GM12891 (cell line): ENCODE data around the gene TDP1.

Experiments used
- POLR2A ChIP-seq: IDR thresholded peaks from 2 replicates; pipeline ENCODE4 v1.6.1; 2011; ENCODE audit warnings: low read depth, low read length, control low read depth
- POLR2AphosphoS5 ChIP-seq: IDR thresholded peaks from 2 replicates; pipeline ENCODE4 v1.6.1; 2011; ENCODE audit warnings: low read depth, low read length, control low read depth
- TAF1 ChIP-seq: IDR thresholded peaks from 2 replicates; pipeline ENCODE4 v1.6.1; 2011; ENCODE audit warnings: low read depth, low read length, control low read depth

- TF ChIP-seq POLR2A (no peak), POLR2AphosphoS5 (no peak), TAF1 (no peak)
Measured at GRCh38 chr14:89958966-89959365, 3.2 kb downstream of the TDP1 start.
